Activated T-helper 17 cell treated with anti-CD3 and anti-CD28 coated beads, Interleukin-2, amount 50 U/mL, for 72 hours (primary cell): ENCODE results near the gene RBBP8NL. TPM values are rescaled to one million over a fixed set of nuclear protein-coding genes. Genes with fewer than 3 reads are reported as not detected.

ENCODE experiments used
- ATAC-seq: fragments of 150-1000 bp; cut with Tn5 transposase; replicated peaks from 2 replicates; pipeline ENCODE4 v1.10.0; 2021; ENCODE audit warnings: mild to moderate bottlenecking, moderate library complexity
- H3K27ac Mint-ChIP-seq: one replicate; pipeline ENCODE4 v1.8.0; 2022; ENCODE audit warnings: mixed read lengths
- H3K27me3 Mint-ChIP-seq: one replicate; pipeline ENCODE4 v1.8.0; 2022; ENCODE audit warnings: mixed read lengths
- H3K36me3 Mint-ChIP-seq: one replicate; pipeline ENCODE4 v1.8.0; 2022; ENCODE audit warnings: low read depth, mild to moderate bottlenecking, mixed read lengths
- H3K4me1 Mint-ChIP-seq: one replicate; pipeline ENCODE4 v1.8.0; 2022; ENCODE audit warnings: mixed read lengths
- H3K4me3 Mint-ChIP-seq: one replicate; pipeline ENCODE4 v1.8.0; 2022; ENCODE audit warnings: mild to moderate bottlenecking, mixed read lengths
- H3K9me3 Mint-ChIP-seq: one replicate; pipeline ENCODE4 v1.8.0; 2022; ENCODE audit warnings: mixed read lengths
- total RNA-seq, 2 donors: library from RNA; stranded (reverse); gene quantifications; one replicate each; pipeline ENCODE4 v1.2.3, GENCODE V29; 2022

Gene RBBP8NL
- total RNA-seq, 2 donors from 2014 or later = not detected

- Mint-ChIP-seq H3K9me3 (no peaks in the 10 kb centered on the region), H3K4me3 (no peak overlapping the region), H3K4me1 (peaks cover 6% of the 10 kb centered on the region), H3K27ac (no peak overlapping the region), H3K27me3 (peaks cover 24% of the 10 kb centered on the region), H3K36me3 (no peaks in the 10 kb centered on the region)
- no peak for ATAC-seq
Observed at GRCh38 chr20:62368976-62369814, 58.1 kb downstream of the RBBP8NL start.

GRCh38 chr20:62368392-62368975, 58.9 kb downstream of the RBBP8NL start:
- ATAC-seq = no peak
- H3K9me3 Mint-ChIP-seq = no peaks in the 10 kb centered on the region
- peaks cover 6% of the 10 kb centered on the region for H3K4me1 Mint-ChIP-seq
- peak overlapping the region; percentile 59 for H3K4me3 Mint-ChIP-seq
- H3K27ac Mint-ChIP-seq = no peak overlapping the region
- no peaks in the 10 kb centered on the region for H3K36me3 Mint-ChIP-seq
- H3K27me3 Mint-ChIP-seq = peaks cover 23% of the 10 kb centered on the region

GRCh38 chr20:62367633-62368391, 59.5 kb downstream of the RBBP8NL start:
- H3K4me3 Mint-ChIP-seq = peak overlapping the region; percentile 59
- ATAC-seq = no peak
- no peak overlapping the region for H3K27ac Mint-ChIP-seq

GRCh38 chr20:62367136-62367632, 60.2 kb downstream of the RBBP8NL start, which contains the start of gene LAMA5:
TSS of gene LAMA5 (minus strand) at chr20:62367312. CDS start at chr20:62367245, 67 bp downstream.
- Mint-ChIP-seq H3K27me3 (peaks cover 17% of the 10 kb centered on the region), H3K9me3 (no peaks in the 10 kb centered on the region), H3K4me1 (no peaks in the 10 kb centered on the region), H3K36me3 (no peaks in the 10 kb centered on the region), H3K4me3 (peak within 1 kb of the TSS; percentile 59), H3K27ac (no peak within 1 kb of the TSS)
- ATAC-seq = peak; percentile 46

More at GRCh38 chr20:62367633-62368391, 59.5 kb downstream of the RBBP8NL start:
- peaks cover 2% of the 10 kb centered on the region for H3K4me1 Mint-ChIP-seq
- no peaks in the 10 kb centered on the region for H3K9me3 Mint-ChIP-seq
- H3K36me3 Mint-ChIP-seq = no peaks in the 10 kb centered on the region
- H3K27me3 Mint-ChIP-seq = peaks cover 19% of the 10 kb centered on the region

- Mint-ChIP-seq H3K4me1 (no peaks in the 10 kb centered on the region), H3K27me3 (peaks cover 17% of the 10 kb centered on the region), H3K4me3 (no peak overlapping the region), H3K36me3 (no peaks in the 10 kb centered on the region), H3K27ac (no peak overlapping the region), H3K9me3 (no peaks in the 10 kb centered on the region)
- peak; percentile 23 for ATAC-seq
Observed at GRCh38 chr20:62366370-62367135, 60.8 kb downstream of the RBBP8NL start.

GRCh38 chr20:62365814-62366369, 61.4 kb downstream of the RBBP8NL start:
- H3K36me3 Mint-ChIP-seq = no peaks in the 10 kb centered on the region
- no peaks in the 10 kb centered on the region for H3K9me3 Mint-ChIP-seq
- ATAC-seq = no peak
- H3K27me3 Mint-ChIP-seq = peaks cover 17% of the 10 kb centered on the region
- no peaks in the 10 kb centered on the region for H3K4me1 Mint-ChIP-seq
- no peak overlapping the region for H3K27ac Mint-ChIP-seq
- H3K4me3 Mint-ChIP-seq = no peak overlapping the region

GRCh38 chr20:62364911-62365736, 62.2 kb downstream of the RBBP8NL start:
- Mint-ChIP-seq H3K9me3 (no peaks in the 10 kb centered on the region), H3K27me3 (peaks cover 17% of the 10 kb centered on the region), H3K4me1 (no peaks in the 10 kb centered on the region), H3K27ac (no peak overlapping the region), H3K4me3 (no peak overlapping the region), H3K36me3 (no peaks in the 10 kb centered on the region)
- no peak for ATAC-seq

GRCh38 chr20:62363920-62364851, 63.2 kb downstream of the RBBP8NL start:
- peaks cover 13% of the 10 kb centered on the region for H3K27me3 Mint-ChIP-seq
- no peak overlapping the region for H3K4me3 Mint-ChIP-seq
- no peak for ATAC-seq
- no peaks in the 10 kb centered on the region for H3K4me1 Mint-ChIP-seq
- H3K9me3 Mint-ChIP-seq = no peaks in the 10 kb centered on the region
- H3K27ac Mint-ChIP-seq = no peak overlapping the region
- H3K36me3 Mint-ChIP-seq = no peaks in the 10 kb centered on the region

GRCh38 chr20:62362991-62363919, 64.1 kb downstream of the RBBP8NL start:
- no peaks in the 10 kb centered on the region for H3K9me3 Mint-ChIP-seq
- peaks cover 9% of the 10 kb centered on the region for H3K27me3 Mint-ChIP-seq
- H3K36me3 Mint-ChIP-seq = no peaks in the 10 kb centered on the region
- no peaks in the 10 kb centered on the region for H3K4me1 Mint-ChIP-seq
- no peak overlapping the region for H3K27ac Mint-ChIP-seq
- ATAC-seq = no peak
- H3K4me3 Mint-ChIP-seq = no peak overlapping the region

- Mint-ChIP-seq H3K27me3 (peaks cover 9% of the 10 kb centered on the region), H3K4me1 (no peaks in the 10 kb centered on the region), H3K27ac (no peak overlapping the region), H3K9me3 (no peaks in the 10 kb centered on the region), H3K4me3 (no peak overlapping the region), H3K36me3 (no peaks in the 10 kb centered on the region)
- no peak for ATAC-seq
Observed at GRCh38 chr20:62362590-62362940, 64.8 kb downstream of the RBBP8NL start.

GRCh38 chr20:62361799-62362589, 65.3 kb downstream of the RBBP8NL start:
- Mint-ChIP-seq H3K4me3 (no peak overlapping the region), H3K27ac (no peak overlapping the region), H3K27me3 (peaks cover 9% of the 10 kb centered on the region), H3K4me1 (no peaks in the 10 kb centered on the region), H3K36me3 (no peaks in the 10 kb centered on the region), H3K9me3 (no peaks in the 10 kb centered on the region)
- ATAC-seq = no peak
